HG03432 (cell line): ENCODE results near the gene CNIH1.
A peak's percentile ranks its signal among the peaks of the same experiment; 100 is the strongest.
"Not testable (repeated sequence)": the region's sequence is repeated elsewhere in the genome, so short reads cannot be mapped to it uniquely, and the experiment has no call there.

Source experiments
- ATAC-seq: cut with Tn5 transposase; IDR thresholded peaks from one replicate; pipeline ENCODE4 v1.9.1; 2021; ENCODE audit warnings: mild to moderate bottlenecking, moderate library complexity; ENCODE audit not compliant: unreplicated experiment

Gene CNIH1

DNA sequence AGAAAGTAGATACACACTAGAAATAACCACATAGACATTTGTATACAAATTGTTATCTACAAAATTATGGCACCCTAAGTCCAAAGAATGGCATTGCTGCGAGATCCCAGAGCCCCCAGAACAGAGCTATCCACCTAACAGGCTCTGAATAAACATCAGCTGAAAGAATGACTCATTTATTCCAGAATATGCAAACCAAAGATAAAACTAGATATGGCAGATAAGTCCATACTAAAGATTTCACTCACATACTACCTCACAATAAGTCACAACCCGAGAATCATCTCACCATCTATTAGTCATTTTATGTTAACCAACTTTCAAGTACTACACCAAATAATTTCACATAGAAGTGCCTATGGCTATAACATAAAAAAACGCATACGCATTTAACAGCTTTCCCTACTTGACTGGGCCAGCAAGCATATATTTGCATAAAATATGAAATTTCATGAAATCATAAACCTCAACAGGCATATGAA is 5.6 kb downstream of the CNIH1 start:
- ATAC-seq: peak; percentile 52

DNA sequence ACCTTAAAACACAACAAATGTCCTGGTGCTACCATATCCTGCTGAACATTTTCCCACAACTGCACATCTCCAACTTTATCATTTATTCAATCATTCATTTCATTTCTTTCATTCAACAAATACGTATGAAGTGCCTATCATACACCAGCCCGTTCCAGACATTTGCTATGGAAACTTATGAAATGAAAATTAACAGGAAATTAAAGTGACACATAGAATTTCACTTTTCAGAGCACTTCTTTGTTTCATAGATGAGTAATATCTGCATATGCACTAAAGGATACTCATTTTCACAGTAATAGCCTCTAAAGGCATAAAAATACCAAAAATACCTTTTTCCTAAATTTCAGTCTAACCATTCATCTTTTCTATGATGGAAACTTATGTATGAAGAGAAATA is 12.6 kb downstream of the CNIH1 start:
- no peak for ATAC-seq

DNA sequence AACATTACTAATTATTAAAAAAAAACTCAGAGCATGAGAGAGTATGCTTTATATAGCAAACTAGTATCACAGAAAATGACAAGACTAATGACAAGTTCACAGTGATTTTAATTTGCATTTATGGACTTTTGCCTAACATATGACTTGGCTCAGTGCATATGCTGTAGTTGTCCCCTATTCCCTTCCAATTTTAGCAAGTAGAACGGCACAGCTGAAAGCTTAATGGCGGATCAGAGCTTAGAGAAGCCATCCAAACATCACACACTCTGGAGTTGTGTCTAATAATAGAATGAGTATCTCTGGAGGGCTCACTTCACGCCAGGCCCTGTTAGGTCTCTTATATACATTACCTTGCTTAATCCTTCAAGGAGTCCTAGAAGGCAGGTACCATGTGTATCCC is 13.3 kb downstream of the CNIH1 start:
- ATAC-seq: no peak

DNA sequence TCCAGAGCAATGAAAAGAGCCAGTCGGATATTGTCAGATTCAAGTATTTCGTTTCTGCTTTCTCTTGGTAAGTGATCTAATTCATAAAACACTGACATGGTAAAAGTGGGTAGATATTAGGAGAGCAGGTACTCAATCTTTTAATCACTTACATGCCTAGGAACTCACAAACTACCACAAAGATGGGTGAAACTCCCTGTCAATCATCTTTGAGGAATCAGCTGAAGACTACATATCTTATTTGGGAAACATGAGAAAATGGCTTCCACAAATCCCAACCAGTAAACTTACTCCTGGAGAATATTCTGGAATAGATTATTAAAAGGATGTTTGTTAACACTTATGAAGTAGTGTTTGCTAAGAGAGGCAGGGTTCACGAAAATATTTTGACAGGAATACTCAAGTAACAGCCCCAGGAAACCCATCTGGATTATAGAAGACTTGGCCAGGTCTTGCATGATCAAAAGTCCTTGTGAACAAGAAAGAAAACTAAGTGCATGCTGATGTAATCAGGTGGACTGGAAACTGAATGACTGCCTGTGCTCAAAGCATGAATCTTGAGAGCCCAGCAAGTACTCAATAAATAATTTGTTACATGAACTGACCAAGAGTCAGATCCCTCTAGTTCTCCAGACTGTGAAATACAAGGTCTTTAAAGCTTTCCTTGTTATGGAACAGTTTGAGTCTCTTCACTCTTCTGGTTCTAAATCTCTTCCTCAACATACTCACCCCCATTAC is 15.5 kb downstream of the CNIH1 start:
- no peak for ATAC-seq

DNA sequence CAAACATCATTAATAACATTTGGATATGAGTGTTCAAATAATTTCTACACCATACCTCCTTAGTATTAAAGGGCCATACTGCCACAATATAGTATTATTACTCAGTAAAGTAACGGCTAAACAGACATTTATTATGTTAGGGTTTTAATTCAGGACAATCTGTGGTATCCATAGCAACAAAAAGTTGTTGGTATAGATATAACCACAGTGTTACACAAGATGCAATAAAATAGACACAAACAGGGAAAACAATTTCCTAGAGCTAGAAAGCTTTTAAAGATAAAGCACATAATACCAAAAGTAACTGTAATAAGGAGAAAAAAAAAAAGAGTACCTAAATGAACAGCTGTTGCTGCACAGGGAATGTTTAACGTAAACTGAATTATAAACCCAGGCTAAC is 16.1 kb downstream of the CNIH1 start:
- ATAC-seq: no peak

DNA sequence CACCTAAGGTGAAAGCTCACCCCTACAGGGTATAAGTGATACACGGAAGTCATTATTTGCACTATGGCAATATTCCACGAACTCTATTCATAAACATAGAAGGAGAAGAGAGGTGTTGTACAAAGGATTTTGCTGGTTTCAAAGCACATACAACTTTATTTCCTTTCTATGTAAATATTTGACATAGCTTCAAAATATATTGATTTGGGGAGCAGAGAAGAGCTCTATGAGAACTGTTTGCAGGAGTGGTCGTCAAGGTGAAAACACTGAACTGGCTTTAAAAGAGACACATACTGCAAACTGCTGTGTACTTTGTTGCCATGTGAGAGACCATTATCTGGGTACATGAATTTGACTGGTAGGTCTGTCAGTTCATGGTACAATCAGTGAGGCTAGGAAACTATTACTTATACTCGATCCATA is 16.7 kb downstream of the CNIH1 start:
- ATAC-seq: no peak

DNA sequence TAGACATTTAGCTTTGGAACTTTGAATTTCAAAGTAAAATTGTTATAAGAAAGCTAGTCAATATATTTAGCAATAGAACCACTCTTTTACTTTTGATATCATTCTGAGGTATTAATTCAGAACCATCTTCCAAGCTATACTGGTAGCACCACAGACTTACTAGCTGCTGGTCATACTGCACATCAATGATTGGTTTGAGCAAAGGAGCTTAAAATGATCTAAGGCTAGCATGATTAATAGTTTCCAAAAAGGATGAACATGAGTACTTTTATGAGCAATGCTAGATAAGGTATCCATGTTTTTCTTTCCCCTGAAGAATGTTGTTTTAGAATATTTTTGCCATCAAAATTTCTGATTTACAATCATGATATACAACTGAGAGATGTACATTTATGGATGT is 17.2 kb downstream of the CNIH1 start:
- no peak for ATAC-seq

DNA sequence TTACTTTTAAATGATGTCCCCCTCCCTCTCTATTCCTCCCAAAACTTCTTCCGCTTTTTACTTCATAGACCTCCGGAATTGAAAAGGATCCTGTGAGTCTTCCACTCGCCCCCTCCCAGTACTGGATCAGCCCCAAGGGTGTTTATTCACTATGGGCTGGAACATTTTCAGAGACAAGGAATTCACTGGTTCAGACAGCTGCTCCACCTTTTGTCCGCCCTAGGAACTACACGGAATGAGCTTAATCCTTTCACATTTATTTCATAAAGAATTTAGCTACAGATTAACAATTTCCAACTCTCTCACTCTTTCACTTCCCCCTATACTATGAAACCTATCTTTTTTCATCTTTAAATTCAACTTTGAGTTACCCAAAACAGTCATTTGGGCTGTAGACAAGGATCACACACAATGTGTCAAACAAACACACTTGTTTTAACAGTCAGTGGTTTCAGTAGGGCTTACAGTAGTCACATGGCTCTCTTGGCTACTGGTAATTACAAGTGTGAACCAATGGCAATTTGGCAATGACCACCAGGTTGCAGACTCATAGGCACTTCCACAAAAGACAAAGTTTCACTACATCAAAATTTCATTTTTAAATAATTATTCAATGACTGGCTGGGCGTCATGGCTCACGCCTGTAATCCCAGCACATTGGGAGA is 20.6 kb downstream of the CNIH1 start:
- ATAC-seq: no peak

DNA sequence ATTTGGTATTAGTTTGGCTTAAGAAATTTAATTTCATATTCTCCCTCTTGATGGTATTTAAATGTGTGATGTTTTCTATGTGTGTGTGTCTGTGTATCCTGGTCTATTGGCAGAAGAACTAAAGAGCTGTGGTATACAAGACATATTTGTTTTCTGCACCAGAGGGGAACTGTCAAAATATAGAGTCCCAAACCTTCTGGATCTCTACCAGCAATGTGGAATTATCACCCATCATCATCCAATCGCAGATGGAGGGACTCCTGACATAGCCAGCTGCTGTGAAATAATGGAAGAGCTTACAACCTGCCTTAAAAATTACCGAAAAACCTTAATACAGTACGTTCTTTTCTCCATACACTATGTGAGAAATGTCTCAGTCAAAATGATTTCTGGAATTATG is 29.8 kb downstream of the CNIH1 start:
- ATAC-seq: no peak

DNA sequence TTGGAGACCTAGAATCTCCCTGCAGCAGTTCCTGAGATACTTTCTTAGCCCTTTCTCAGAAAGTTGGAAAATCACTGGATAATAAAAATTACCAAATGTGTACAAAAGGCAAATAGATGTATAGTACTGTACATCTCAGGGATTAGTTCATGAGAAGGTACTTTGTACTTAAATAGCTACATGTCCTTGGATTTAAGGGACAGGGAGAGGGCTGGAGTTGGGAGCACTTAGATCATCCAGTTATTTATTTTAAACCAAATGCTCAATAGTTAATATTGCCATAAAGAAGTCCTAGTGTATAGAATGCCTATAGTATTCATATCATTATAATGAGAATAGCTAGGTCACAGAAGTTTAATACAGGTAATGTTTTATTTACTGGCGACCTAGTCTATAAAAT is 31.0 kb downstream of the CNIH1 start:
- ATAC-seq: no peak

DNA sequence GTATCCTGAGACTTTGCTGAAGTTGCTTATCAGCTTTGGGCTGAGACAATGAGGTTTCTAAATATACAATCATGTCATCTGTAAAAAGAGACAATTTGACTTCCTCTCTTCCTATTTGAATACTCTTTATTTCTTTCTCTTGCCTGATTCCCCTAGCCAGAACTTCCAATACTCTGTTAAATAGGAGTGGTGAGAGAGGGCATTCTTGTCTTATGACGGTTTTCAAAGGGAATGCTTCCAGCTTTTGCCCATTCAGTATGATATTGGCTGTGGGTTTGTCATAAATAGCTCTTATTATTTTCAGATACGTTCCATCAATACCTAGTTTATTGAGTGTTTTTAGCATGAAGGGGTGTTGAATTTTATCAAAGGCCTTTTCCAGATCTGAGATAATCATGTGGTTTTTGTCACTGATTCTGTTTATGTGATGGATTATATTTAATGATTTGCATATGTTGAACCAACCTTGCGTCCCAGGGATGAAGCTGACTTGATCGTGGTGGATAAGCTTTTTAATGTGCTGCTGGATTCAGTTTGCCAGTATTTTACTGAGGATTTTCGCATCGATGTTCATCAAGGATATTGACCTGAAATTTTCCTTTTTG is 37.7 kb downstream of the CNIH1 start:
- not testable (repeated sequence) for ATAC-seq

DNA sequence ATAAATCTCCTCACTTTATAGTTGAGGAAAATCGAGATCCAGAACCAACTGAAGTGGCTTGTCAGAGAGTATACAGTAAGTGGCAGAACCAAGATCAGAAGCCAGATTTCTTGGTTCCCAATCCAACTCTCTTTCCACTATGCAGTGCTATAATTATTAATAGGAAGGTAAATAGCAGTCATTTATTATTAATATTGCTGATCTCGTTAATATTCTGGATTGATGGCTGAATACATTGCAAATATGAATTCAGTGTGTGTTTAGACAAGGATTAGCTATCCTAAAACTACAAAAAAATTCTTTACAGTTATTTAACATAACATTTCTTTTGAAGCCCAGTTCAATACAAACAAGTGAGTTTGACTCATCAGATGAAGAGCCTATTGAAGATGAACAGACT is 41.6 kb downstream of the CNIH1 start:
- ATAC-seq: no peak

DNA sequence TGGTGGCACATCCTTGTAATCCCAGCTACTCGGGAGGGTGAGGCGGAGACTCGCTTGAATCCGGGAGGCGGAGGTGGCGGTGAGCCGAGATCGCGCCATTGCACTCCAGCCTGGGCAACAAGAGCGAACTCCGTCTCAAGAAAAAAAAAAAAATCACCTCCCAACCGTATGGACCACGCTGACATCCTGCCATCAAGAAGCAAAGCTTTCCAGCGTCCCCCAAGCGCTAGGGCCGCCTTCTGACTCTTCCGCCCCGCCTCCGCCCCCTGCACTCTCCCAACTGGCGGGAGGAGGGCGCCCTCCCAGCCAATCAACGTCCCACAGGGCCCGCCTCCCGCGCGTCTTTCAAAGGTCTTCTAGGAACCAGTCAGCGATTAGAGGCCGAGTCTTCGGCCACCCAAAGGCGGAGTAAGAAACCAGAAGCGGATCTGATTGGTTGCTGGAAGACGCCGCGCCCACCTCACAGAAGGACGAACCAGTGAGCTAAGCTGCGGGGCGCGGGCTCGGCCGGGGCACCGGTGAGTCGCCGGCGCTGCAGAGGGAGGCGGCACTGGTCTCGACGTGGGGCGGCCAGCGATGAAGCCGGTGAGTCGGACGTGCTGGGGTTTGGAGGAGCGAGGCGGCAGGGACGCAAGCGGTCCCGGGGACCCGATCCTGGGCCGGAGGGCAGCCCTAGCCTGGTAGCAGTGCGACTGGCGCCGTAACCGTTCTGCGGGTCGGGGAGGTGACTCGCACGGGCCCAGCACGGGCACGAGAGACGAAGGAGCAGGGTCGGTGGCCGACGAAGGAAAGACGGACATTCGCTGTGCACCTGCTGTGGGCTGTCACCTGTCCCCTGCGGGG is 44.5 kb downstream of the CNIH1 start, which contains the start of gene CDKN3:
CDKN3 (plus strand) TSS at position 515 of the 843 bp plus-strand sequence; CDS start at position 577, 62 bp downstream.
- peak; percentile 96 for ATAC-seq

DNA sequence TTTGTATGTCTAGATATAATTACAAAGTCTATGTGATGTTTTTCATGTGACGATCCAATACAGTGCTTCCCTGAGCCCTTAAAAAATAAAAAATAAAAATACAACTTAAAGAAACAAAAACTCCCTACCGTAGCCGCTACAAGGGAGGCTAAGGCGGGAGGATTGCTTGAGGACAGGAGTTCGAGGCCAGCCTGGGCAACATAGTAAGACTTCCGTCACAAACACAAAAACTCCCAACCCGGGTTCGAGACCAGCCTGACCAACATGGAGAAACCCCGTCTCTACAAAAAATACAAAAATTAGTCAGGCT is 45.0 kb downstream of the CNIH1 start:
- ATAC-seq: no peak

DNA sequence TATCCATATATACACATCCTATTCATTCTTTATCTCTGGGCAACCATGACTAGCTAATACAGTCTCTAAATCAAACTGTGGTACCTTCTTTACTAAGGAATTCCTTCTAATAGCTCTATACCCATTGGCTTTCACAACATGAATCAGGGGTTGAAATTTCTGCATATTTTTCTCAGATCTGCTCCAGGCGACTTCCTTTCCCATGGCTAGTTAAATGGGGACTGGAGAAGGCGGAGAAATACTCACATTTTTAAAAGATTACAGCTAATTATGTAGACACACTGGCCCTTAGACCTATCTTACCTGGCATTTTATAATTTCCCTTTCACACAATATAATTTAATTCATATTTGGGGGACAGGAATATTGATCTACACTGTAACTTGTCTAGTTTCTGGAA is 45.5 kb downstream of the CNIH1 start:
- ATAC-seq: no peak

DNA sequence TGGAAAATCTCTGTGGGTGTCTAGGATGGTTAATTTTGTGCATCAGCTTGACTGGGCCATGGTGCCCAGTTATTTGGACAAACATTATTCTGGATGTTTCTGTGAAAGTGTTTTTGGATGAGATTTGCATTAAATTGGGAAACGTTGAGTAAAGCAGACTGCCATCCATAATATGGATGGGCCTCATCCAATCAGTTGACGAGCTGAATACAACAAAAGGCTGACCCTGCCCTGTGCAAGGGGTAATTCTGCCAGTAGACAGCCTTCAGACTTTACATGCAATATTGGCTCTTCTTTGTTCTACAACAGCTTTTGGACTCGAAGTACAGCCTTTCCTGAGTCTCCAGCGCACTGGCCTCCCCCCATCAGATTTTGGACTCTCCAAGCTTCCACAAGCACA is 45.9 kb downstream of the CNIH1 start:
- no peak for ATAC-seq

DNA sequence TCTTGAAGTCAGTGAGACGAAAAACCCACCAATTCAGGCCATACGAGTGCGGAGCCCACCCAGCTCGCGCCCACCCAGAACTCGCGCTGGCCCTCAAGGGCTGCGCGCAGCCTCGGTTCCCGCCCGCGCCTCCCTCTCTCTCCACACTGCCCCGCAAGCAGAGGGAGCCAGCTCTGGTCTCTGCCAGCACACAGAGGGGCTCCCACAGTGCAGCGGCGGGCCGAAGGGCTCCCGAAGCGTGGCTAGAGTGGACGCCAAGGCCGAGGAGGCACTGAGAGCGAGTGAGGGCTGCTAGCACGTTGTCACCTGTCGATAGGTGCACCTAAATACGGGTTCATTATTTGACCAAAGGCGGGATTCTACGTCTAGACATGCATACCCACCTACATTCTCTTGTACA is 46.6 kb downstream of the CNIH1 start:
- no peak for ATAC-seq

DNA sequence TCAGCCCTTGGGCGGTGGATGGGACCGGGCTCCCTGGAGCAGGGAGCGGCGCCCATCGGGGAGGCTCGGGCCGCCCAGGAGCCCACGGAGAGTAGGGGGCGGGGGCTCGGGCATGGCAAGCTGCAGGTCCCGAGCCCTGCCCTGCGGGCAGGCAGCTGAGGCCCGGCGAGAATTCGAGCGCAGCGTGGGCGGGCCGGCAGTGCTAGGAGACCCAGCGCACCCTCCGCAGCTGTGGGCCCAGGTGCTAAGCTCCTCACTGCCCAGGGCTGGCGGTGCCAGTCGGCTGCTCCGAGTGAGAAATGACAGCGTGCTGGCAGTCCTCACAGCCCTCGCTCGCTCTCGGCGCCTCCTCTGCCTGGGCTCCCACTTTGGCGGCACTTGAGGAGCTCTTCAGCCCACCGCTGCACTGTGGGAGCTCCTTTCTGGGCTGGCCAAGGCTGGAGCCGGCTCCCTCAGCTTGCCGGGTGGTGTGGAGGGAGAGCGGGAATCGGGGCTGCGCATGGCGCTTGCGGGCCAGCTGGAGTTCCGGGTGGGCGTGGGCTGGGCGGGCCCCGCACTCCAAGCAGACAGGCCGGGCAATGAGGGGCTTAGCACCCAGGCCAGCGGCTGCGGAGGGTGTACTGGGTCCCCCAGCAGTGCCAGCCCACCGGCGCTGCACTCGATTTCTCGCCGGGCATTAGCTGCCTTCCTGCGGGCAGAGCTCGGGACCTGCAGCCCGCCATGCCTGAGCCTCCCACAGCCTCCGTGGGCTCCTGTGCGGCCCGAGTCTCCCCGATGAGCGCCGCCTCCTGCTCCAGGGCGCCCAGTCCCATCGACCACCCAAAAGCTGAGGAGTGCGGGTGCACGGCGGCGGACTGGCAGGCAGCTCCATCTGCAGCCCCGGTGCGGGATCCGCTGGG is 47.9 kb downstream of the CNIH1 start:
- not testable (repeated sequence) for ATAC-seq

DNA sequence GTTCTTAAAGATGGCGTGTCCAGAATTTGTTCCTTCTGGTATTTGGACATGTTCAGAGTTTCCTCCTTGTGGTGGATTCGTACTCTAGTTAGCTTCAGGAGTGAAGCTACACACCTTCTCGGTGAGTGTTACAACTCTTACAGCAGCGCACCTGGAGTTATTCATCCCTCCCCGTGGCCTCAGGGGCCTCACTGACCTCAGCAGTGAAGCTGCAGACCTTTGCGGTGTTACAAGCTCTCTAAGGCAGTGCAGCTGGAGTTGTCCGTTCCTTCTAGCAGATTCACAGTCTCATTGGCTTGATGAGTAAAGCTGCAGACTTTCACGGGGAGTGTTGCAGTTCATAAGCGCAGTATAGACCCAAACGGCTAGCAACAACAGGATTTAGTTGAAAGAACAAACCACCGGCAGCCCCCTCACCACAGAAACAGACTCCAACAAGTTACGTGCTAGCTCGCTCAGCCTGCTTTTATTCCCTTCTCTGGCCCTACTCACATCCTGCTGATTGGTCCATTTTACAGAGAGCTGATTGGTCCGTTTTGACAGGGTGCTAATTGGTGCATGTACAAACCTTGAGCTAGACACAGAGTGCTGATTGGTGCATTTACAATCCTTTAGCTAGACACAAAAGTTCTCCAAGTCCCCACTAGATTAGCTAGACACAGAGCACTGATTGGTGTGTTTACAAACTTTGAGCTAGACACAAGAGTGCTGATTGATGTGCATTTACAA is 48.9 kb downstream of the CNIH1 start:
- no peak for ATAC-seq

DNA sequence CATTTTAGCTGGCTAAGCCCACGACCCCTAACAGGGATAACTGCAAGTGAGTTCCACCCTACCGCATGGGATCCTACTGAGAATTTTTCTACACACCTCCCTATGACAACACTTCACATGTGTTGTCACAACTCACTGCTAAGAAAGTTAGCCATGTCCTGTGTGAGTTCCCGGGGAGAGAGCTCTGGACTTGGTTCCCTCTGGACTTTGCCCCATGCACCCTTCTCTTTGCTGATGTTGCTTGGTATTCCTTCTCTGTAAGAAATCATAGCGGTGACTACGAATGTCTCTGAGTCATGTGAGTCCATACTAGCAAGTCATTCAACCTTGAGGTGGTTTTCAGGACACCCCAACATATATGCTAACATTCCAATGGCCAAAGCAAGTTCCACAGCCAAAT is 53.8 kb downstream of the CNIH1 start:
- no peak for ATAC-seq
